Suprapubic skin (tissue), 4 donors: Measurements from ENCODE around the gene SELENOH. TPM values are rescaled to one million over a fixed set of nuclear protein-coding genes. Genes with fewer than 3 reads are reported as not detected.

Source experiments
- DNase-seq, 2 donors: peaks; one replicate each; pipeline ENCODE4 v3.0.0-alpha.2; 2019; ENCODE audit warnings: low spot score in 2 of 2
- H3K27ac ChIP-seq: fragments of 200-600 bp; sonication (generic); one replicate; pipeline ENCODE4 v1.5.1; 2019
- H3K27me3 ChIP-seq: fragments of 200-600 bp; sonication (generic); one replicate; pipeline ENCODE4 v1.5.1; 2019
- H3K36me3 ChIP-seq: fragments of 200-600 bp; sonication (generic); one replicate; pipeline ENCODE4 v1.5.1; 2019
- H3K4me1 ChIP-seq: fragments of 200-600 bp; sonication (generic); one replicate; pipeline ENCODE4 v1.5.1; 2019
- H3K4me3 ChIP-seq: fragments of 200-600 bp; sonication (generic); one replicate; pipeline ENCODE4 v1.5.1; 2019; ENCODE audit warnings: mild to moderate bottlenecking
- H3K9me3 ChIP-seq: fragments of 200-600 bp; sonication (generic); one replicate; pipeline ENCODE4 v1.5.1; 2019
- CTCF ChIP-seq, 2 donors: fragments of 200-600 bp in 1 of 2; fragments of 450-650 bp in 1 of 2; sonication (generic) in 1 of 2; IDR thresholded peaks; one replicate each; pipeline ENCODE4 v1.5.1; 2016 to 2019; ENCODE audit warnings: antibody characterized with exemption in 2 of 2, mild to moderate bottlenecking in 1 of 2, moderate library complexity in 1 of 2
- EP300 ChIP-seq: sonication (generic); formaldehyde crosslinking; IDR thresholded peaks from one replicate; pipeline ENCODE4 v1.6.1; 2017; ENCODE audit warnings: antibody characterized with exemption
- POLR2A ChIP-seq, 2 donors: fragments of 450-650 bp; IDR thresholded peaks; one replicate each; pipeline ENCODE4 v1.6.1; 2017; ENCODE audit warnings: antibody characterized with exemption in 2 of 2, mild to moderate bottlenecking in 2 of 2, moderate library complexity in 2 of 2
- POLR2AphosphoS5 ChIP-seq, 3 donors: sonication (generic); formaldehyde crosslinking; IDR thresholded peaks; one replicate each; pipeline ENCODE4 v1.6.1; 2017; ENCODE audit warnings: antibody characterized with exemption in 3 of 3
- WGBS: methylation state at CpG from one replicate; pipeline ENCODE4 v1.1.5; 2018; 5-methylcytosine and 5-hydroxymethylcytosine counted together
- total RNA-seq, 4 donors: library from RNA; depleted of rRNA; stranded (reverse); fragments of >200 nt; gene quantifications; one replicate each; pipeline ENCODE4 v1.1.0, GENCODE V29; 2016

The SELENOH gene
- total RNA-seq, 4 donors from 2014 or later: 62.0 to 74.6 (median 67.5) TPM

GRCh38 chr11:57751676-57752253, 10.5 kb downstream of the SELENOH start, which contains the start of gene BTBD18:
TSS of gene BTBD18 (minus strand) at chr11:57751819. CDS start at chr11:57751188, 631 bp downstream.
- Histone ChIP-seq H3K36me3 (peaks cover 3% of the 10 kb centered on the region), H3K9me3 (no peaks in the 10 kb centered on the region), H3K4me3 (no peak within 1 kb of the TSS), H3K4me1 (peaks cover 8% of the 10 kb centered on the region), H3K27ac (no peak within 1 kb of the TSS), H3K27me3 (no peaks in the 10 kb centered on the region)
- no peak for DNase-seq
- no peak for TF ChIP-seq POLR2AphosphoS5 (IDR thresholded peaks at IDR 0.05)
- peak; percentile 16 to 31 for TF ChIP-seq CTCF (IDR thresholded peaks at IDR 0.05)
- 55% methylated on average over 10 of the region's 10 CpGs for WGBS

GRCh38 chr11:57752954-57753353, 11.7 kb downstream of the SELENOH start:
- Histone ChIP-seq H3K27me3 (no peaks in the 10 kb centered on the region), H3K4me1 (peaks cover 11% of the 10 kb centered on the region), H3K9me3 (no peaks in the 10 kb centered on the region), H3K36me3 (no peaks in the 10 kb centered on the region), H3K27ac (no peak overlapping the region), H3K4me3 (no peak overlapping the region)
- WGBS: 97% methylated on average over 24 of the region's 30 CpGs
- no peak for DNase-seq
- TF ChIP-seq CTCF (IDR thresholded peaks at IDR 0.05) (no peak), POLR2AphosphoS5 (IDR thresholded peaks at IDR 0.05) (no peak), POLR2A (IDR thresholded peaks at IDR 0.05) (no peak), EP300 (no peak)

- H3K9me3 ChIP-seq: no peaks in the 10 kb centered on the region
- H3K27ac ChIP-seq: no peak overlapping the region
- H3K4me3 ChIP-seq: no peak overlapping the region
- no peaks in the 10 kb centered on the region for H3K36me3 ChIP-seq
- no peaks in the 10 kb centered on the region for H3K27me3 ChIP-seq
- peaks cover 7% of the 10 kb centered on the region for H3K4me1 ChIP-seq
- WGBS: 88% methylated on average over 3 of the region's 3 CpGs
- no peak for TF ChIP-seq EP300
- no peak for DNase-seq
Observed at GRCh38 chr11:57758174-57758573, 16.9 kb downstream of the SELENOH start.

GRCh38 chr11:57761301-57762234, 20.3 kb downstream of the SELENOH start, which contains the start of gene CTNND1:
TSS of gene CTNND1 (plus strand) at chr11:57761802. CDS start at chr11:57791479, 29,677 bp downstream.
- H3K27me3 ChIP-seq: no peaks in the 10 kb centered on the region
- H3K4me3 ChIP-seq: peak within 1 kb of the TSS; percentile 64
- no peaks in the 10 kb centered on the region for H3K9me3 ChIP-seq
- peaks cover 39% of the 10 kb centered on the region for H3K4me1 ChIP-seq
- no peaks in the 10 kb centered on the region for H3K36me3 ChIP-seq
- DNase-seq: peak; percentile 92
- TF ChIP-seq EP300 (no peak), CTCF (IDR thresholded peaks at IDR 0.05) (no peak), POLR2A (IDR thresholded peaks at IDR 0.05) (peak in 1 of 2 donors; percentile 64), POLR2AphosphoS5 (IDR thresholded peaks at IDR 0.05) (peak; percentile 27 to 65 (median 56))
- 9% methylated on average over 13 of the region's 13 CpGs for WGBS
- H3K27ac ChIP-seq: peak within 1 kb of the TSS; percentile 95

- DNase-seq: no peak
- WGBS: 9% methylated on average over 9 of the region's 9 CpGs
Observed at GRCh38 chr11:57762235-57762861, 21.1 kb downstream of the SELENOH start.

More at GRCh38 chr11:57762235-57762861, 21.1 kb downstream of the SELENOH start:
- H3K9me3 ChIP-seq: no peaks in the 10 kb centered on the region
- H3K4me3 ChIP-seq: peak overlapping the region; percentile 64
- TF ChIP-seq POLR2A (IDR thresholded peaks at IDR 0.05) (peak in 1 of 2 donors; percentile 20), POLR2AphosphoS5 (IDR thresholded peaks at IDR 0.05) (no peak)
- peaks cover 41% of the 10 kb centered on the region for H3K4me1 ChIP-seq
- no peaks in the 10 kb centered on the region for H3K36me3 ChIP-seq
- no peaks in the 10 kb centered on the region for H3K27me3 ChIP-seq
- H3K27ac ChIP-seq: peak overlapping the region; percentile 95
